Measurements from ENCODE around the gene TMEM74B.

DNA sequence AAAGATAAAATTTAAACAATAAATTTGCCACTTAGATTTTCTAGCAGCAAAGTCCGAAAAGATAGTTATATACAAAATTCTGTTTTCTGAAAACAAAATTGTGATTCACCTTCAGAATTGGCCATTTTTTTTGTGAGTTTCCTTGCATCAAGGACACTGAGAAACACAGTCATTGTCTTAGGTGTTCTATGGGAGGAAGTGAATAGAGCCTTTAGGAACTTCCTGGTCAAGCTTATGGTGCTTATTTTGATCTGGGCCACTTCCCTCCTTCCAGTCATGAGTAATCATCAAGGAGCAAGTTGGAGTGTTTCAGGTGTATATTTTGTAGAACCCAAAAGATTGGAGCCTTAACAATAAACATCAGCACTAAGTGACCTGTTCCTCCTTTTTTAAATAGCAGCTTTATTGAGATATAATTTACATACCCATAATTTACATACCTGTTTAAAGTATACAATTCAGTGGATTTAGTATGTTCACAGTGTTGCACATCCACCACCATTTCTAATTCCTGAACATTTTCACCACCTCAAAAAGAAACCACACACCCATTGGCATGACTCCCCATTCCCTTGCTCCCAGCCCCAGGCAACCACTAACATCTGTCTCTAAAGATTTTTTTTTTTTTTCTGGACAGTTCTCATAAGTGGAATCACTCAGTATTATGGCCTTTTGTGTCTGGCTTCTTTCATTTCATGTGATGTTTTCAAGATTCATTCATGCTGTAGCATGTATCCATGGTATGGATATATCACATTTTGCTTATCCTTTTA, 17.6 kb downstream of the TMEM74B start:
- TF ChIP-seq, protein P1, sequence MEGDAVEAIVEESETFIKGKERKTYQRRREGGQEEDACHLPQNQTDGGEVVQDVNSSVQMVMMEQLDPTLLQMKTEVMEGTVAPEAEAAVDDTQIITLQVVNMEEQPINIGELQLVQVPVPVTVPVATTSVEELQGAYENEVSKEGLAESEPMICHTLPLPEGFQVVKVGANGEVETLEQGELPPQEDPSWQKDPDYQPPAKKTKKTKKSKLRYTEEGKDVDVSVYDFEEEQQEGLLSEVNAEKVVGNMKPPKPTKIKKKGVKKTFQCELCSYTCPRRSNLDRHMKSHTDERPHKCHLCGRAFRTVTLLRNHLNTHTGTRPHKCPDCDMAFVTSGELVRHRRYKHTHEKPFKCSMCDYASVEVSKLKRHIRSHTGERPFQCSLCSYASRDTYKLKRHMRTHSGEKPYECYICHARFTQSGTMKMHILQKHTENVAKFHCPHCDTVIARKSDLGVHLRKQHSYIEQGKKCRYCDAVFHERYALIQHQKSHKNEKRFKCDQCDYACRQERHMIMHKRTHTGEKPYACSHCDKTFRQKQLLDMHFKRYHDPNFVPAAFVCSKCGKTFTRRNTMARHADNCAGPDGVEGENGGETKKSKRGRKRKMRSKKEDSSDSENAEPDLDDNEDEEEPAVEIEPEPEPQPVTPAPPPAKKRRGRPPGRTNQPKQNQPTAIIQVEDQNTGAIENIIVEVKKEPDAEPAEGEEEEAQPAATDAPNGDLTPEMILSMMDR (IDR thresholded peaks at IDR 0.05), result no peak
- TF ChIP-seq, protein P2, sequence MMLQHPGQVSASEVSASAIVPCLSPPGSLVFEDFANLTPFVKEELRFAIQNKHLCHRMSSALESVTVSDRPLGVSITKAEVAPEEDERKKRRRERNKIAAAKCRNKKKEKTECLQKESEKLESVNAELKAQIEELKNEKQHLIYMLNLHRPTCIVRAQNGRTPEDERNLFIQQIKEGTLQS (CRISPR knock-in tag; conservative IDR thresholded peaks at IDR 0.05), result no peak
- TF ChIP-seq JUN (CRISPR knock-in tag; IDR thresholded peaks at IDR 0.05), result no peak
- TF ChIP-seq SP1 (CRISPR knock-in tag; conservative IDR thresholded peaks at IDR 0.05), result no peak
- no peak for TF ChIP-seq ATF1 (CRISPR knock-in tag; IDR thresholded peaks at IDR 0.05)
- TF ChIP-seq NFE2L1 (CRISPR knock-in tag; IDR thresholded peaks at IDR 0.05), result no peak
- TF ChIP-seq, protein P3, sequence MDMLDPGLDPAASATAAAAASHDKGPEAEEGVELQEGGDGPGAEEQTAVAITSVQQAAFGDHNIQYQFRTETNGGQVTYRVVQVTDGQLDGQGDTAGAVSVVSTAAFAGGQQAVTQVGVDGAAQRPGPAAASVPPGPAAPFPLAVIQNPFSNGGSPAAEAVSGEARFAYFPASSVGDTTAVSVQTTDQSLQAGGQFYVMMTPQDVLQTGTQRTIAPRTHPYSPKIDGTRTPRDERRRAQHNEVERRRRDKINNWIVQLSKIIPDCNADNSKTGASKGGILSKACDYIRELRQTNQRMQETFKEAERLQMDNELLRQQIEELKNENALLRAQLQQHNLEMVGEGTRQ (CRISPR knock-in tag; IDR thresholded peaks at IDR 0.05), result no peak
- no peak for TF ChIP-seq RELA (CRISPR knock-in tag; IDR thresholded peaks at IDR 0.05; ENCODE audit: borderline replicate concordance)
- TF ChIP-seq FOXP1 (CRISPR knock-in tag; IDR thresholded peaks at IDR 0.05; ENCODE audit: borderline replicate concordance), result no peak
- no peak for TF ChIP-seq TEAD4 (CRISPR knock-in tag; IDR thresholded peaks at IDR 0.05)
- TF ChIP-seq SMAD4 (CRISPR knock-in tag; IDR thresholded peaks at IDR 0.05), result no peak
- TF ChIP-seq, protein P4, sequence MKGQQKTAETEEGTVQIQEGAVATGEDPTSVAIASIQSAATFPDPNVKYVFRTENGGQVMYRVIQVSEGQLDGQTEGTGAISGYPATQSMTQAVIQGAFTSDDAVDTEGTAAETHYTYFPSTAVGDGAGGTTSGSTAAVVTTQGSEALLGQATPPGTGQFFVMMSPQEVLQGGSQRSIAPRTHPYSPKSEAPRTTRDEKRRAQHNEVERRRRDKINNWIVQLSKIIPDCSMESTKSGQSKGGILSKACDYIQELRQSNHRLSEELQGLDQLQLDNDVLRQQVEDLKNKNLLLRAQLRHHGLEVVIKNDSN (CRISPR knock-in tag; IDR thresholded peaks at IDR 0.05), result no peak

Measured in WTC11 (cell line).